Thoracic aorta (tissue), 2 donors: ENCODE data around the gene ALDH3B1. TPM values are rescaled to one million over a fixed set of nuclear protein-coding genes. Genes with fewer than 3 reads are reported as not detected.

Experiments used
- ATAC-seq: fragments of 150-250 bp; one replicate; pipeline ENCODE4 v1.8.0; 2017; ENCODE audit warnings: low read depth; ENCODE audit not compliant: insufficient number of reproducible peaks, low FRiP score
- DNase-seq: peaks from one replicate; pipeline ENCODE4 v3.0.0-alpha.2; 2020; ENCODE audit warnings: low spot score
- H3K27ac ChIP-seq, 2 donors: fragments of 200-600 bp; sonication (generic); 1 replicate in 1 of 2; 2 replicates in 1 of 2; pipeline ENCODE4 v1.5.1; 2016; ENCODE audit warnings: mild to moderate bottlenecking in 2 of 2, moderate library complexity in 2 of 2
- H3K27me3 ChIP-seq: fragments of 200-600 bp; sonication (generic); replicated peaks from 2 replicates; pipeline ENCODE4 v1.6.0; 2016; ENCODE audit warnings: mild to moderate bottlenecking; ENCODE audit not compliant: insufficient read depth
- H3K36me3 ChIP-seq: fragments of 200-600 bp; sonication (generic); one replicate; pipeline ENCODE4 v1.5.1; 2016
- H3K4me1 ChIP-seq, 2 donors: fragments of 200-600 bp; sonication (generic); 1 replicate in 1 of 2; 2 replicates in 1 of 2; pipeline versions ENCODE4 v1.5.1 to v1.6.0; 2016; ENCODE audit warnings: low read depth in 2 of 2, mild to moderate bottlenecking in 1 of 2; ENCODE audit not compliant: control insufficient read depth in 1 of 2
- H3K4me3 ChIP-seq: fragments of 200-600 bp; sonication (generic); 2 replicates; pipeline ENCODE4 v1.5.1; 2016; ENCODE audit warnings: mild to moderate bottlenecking
- H3K9me3 ChIP-seq: fragments of 200-600 bp; sonication (generic); 2 replicates; pipeline ENCODE4 v1.5.1; 2016
- total RNA-seq, 2 donors: library from RNA; depleted of rRNA; stranded (reverse); fragments of >200 nt; gene quantifications; one replicate each; pipeline versions ENCODE4 v1.1.0 to v1.2.3, GENCODE V29; 2016
- TF ChIP-seq, protein P1 (sequence below): fragments of 200-600 bp; sonication (generic); IDR thresholded peaks from one replicate; pipeline ENCODE4 v1.5.1; 2019; ENCODE audit warnings: antibody characterized with exemption

Gene ALDH3B1
- total RNA-seq, 2 donors from 2014 or later = 17.6 to 24.2 TPM

DNA sequence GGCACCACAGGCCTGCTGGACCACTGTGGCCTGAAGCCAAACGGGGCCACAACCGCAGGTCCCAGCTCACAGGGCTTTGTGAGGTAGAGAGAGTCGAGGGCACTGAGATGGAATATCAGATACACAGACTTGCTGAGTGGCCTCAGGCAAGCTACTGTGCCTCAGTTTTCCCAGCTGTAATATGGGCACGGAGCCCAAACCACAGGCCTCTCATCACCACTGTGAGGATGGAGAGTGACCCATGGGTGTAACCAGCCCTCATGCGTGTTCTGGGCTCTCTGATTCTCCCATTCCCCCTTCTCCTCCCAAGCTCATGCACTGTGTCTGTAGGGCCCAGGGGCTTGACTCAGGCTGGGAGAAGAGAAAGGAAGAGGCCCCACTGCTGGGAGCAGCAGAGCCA lies 10.4 kb upstream of the ALDH3B1 start:
- DNase-seq = no peak
- Histone ChIP-seq H3K4me3 (no peak overlapping the region), H3K27me3 (no peaks in the 10 kb centered on the region), H3K27ac (no peak overlapping the region), H3K36me3 (no peaks in the 10 kb centered on the region), H3K4me1 (peaks cover 0 to 7% of the 10 kb centered on the region in 2 donors), H3K9me3 (no peaks in the 10 kb centered on the region)
- ATAC-seq = no peak
- TF ChIP-seq, protein P1, sequence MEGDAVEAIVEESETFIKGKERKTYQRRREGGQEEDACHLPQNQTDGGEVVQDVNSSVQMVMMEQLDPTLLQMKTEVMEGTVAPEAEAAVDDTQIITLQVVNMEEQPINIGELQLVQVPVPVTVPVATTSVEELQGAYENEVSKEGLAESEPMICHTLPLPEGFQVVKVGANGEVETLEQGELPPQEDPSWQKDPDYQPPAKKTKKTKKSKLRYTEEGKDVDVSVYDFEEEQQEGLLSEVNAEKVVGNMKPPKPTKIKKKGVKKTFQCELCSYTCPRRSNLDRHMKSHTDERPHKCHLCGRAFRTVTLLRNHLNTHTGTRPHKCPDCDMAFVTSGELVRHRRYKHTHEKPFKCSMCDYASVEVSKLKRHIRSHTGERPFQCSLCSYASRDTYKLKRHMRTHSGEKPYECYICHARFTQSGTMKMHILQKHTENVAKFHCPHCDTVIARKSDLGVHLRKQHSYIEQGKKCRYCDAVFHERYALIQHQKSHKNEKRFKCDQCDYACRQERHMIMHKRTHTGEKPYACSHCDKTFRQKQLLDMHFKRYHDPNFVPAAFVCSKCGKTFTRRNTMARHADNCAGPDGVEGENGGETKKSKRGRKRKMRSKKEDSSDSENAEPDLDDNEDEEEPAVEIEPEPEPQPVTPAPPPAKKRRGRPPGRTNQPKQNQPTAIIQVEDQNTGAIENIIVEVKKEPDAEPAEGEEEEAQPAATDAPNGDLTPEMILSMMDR = no peak

DNA sequence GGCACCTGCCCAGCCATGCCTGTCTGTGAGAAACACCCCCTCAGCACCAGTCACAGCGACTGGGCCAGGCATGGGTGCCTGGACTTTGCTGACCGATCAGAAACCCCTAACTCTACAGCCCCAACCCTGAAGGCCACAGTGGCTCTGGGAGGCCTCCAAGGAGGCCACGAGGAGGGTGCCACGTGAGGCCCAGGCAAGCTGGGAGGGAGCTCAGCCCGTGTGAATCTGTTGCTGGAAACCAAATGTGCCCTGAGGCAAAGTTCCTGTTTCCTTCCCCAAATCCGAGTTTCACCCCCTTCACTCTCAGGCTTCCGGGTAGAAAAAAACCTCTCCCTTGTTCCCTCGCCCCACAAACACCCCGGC lies 7.6 kb upstream of the ALDH3B1 start:
- Histone ChIP-seq H3K36me3 (no peaks in the 10 kb centered on the region), H3K27me3 (no peaks in the 10 kb centered on the region), H3K4me1 (peaks cover 0 to 7% of the 10 kb centered on the region in 2 donors), H3K27ac (no peak overlapping the region), H3K4me3 (peak overlapping the region; percentile 90), H3K9me3 (no peaks in the 10 kb centered on the region)
- DNase-seq = no peak
- ATAC-seq = no peak
- TF ChIP-seq, protein P1 = no peak

DNA sequence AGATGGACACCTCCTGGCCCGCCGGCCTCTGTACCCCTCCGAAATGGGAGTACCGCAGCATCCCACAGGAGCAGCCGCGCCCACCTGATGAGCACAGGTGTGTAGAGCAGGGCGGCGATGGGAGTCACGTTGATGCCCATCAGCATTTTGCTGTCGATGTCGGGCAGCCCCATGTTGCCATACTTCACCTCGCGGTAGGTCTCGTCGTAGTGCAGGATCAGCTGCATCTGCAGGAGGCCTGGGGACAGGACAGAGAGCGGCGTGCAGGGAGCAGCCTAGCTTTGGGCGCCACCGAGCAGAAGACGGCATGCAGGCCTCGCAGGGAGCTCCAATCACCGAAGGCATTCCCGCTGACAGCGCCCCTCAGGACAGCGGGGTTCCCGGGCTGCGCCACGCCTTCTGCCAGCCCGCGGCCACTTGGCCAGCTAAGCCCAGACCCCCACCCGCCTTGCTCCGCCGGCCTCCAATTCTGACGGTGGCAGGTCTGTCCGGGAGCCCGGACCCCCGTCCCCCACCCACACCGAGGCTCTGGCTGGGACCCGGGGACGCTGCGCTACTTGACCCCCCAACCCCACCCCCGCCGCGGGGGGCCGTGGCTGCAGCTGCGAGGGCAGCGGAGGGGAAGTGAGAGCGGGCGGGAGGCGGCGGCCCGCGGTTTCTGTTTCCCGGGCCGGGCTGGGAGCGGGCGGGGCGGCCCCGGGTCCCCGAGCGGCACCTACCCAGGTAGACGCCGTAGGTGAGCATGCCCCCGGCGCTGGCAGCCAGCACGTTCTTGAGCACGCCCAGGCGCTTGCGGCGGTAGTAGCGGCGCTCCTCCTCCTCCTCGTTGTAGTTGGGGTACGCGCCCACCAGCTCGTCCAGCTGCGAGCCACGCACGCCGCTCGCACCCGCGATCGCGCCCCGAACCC lies 6.9 kb upstream of the ALDH3B1 start:
- peak overlapping the region; percentile 90 for H3K4me3 ChIP-seq
- no peaks in the 10 kb centered on the region for H3K27me3 ChIP-seq
- TF ChIP-seq, protein P1 = no peak
- peak overlapping the region in 1 of 2 donors; percentile 44 for H3K27ac ChIP-seq
- DNase-seq (no peak), ATAC-seq (no peak)
- H3K9me3 ChIP-seq = no peaks in the 10 kb centered on the region
- no peaks in the 10 kb centered on the region for H3K36me3 ChIP-seq
- H3K4me1 ChIP-seq = peaks cover 0 to 7% of the 10 kb centered on the region in 2 donors

DNA sequence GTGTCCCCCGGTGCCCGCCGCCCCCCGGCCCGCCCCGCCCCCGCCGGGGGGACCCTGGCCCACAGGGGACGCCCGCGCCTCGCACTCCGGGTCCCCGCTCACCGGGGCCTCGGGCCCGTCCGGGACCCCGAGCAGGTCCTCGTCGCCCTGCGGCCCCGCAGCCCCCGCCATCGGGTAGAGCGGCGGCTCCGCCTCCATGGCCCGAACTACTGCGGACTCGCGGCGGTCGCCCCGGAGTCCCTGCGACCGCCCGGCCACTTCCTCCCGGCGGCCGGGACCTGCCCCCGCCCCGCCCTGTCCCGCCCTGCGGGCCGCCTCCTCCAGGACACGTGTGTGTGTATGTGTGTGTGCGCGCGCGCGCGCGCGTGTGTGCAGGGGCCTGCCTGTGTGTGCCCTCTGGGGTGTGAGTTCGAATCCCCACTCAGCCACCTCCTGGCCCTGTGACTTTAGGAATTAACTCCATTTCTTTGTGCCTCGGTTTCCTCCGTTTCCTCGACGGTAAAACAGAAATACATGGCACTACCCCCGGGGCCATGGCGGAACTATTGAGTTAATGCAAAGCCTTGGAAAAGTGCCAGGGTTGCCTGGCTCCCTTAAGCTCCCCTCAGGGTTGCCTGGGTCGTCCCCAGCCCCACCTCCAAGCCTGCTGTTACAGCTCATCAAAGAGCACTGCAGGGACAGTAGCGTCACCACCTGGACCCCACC lies 6.1 kb upstream of the ALDH3B1 start, which contains the start of gene UNC93B1:
Gene UNC93B1, minus strand, starts transcription at position 252 of the 705 bp plus-strand sequence. Its CDS starts 54 bp downstream, at position 198.
- ATAC-seq = peak; percentile 76

More for the DNA sequence above, 6.1 kb upstream of the ALDH3B1 start, which contains the start of gene UNC93B1:
- H3K27ac ChIP-seq = peak within 1 kb of the TSS in 1 of 2 donors; percentile 44
- DNase-seq = peak; percentile 69
- H3K4me3 ChIP-seq = peak within 1 kb of the TSS; percentile 90
- H3K27me3 ChIP-seq = no peaks in the 10 kb centered on the region
- peaks cover 0 to 7% of the 10 kb centered on the region in 2 donors for H3K4me1 ChIP-seq
- H3K9me3 ChIP-seq = no peaks in the 10 kb centered on the region
- no peaks in the 10 kb centered on the region for H3K36me3 ChIP-seq
- TF ChIP-seq, protein P1 = no peak
